Panc1 (cell line): ENCODE results near the gene GALNT18. TPM values are rescaled to one million over a fixed set of nuclear protein-coding genes. Genes with fewer than 3 reads are reported as not detected.

ENCODE experiments used
- ATAC-seq: fragments of 200-7000 bp; cut with Tn5 transposase; 2 replicates; pipeline ENCODE4 v1.9.1; 2020; ENCODE audit warnings: mild to moderate bottlenecking, moderate library complexity
- BruUV-seq: library from RNA; stranded (reverse); fragments of 400-500 nt; replicated peaks from 2 replicates; lab custom pipeline; 2021; lab: Mats Ljungman, UMichigan
- CTCF ChIA-PET: fragments of 300-600 bp; sonication (Branson Sonifier 250); formaldehyde crosslinking; loops from one replicate; lab custom pipeline; 2022; ENCODE audit warnings: antibody characterized with exemption; lab: Charles Lee
- POLR2A ChIA-PET: fragments of 300-600 bp; sonication (Branson Sonifier 250); formaldehyde crosslinking; loops from one replicate; lab custom pipeline; 2022; ENCODE audit warnings: antibody characterized with exemption; lab: Charles Lee
- DNase-seq: peaks from one replicate; pipeline ENCODE4 v3.0.0-alpha.2; 2010; ENCODE audit warnings: low read depth, low spot score
- H3K27ac ChIP-seq: 2 replicates; pipeline ENCODE4 v1.5.1; 2011; ENCODE audit warnings: mild to moderate bottlenecking, low read length, inconsistent platforms
- H3K27me3 ChIP-seq: fragments of 200-500 bp; sonication (Bioruptor generic); 2 replicates; pipeline ENCODE4 v1.6.0; 2014; ENCODE audit warnings: low read length, inconsistent platforms; ENCODE audit not compliant: control insufficient read depth, insufficient read depth
- H3K36me3 ChIP-seq: fragments of 200-500 bp; sonication (Bioruptor generic); 2 replicates; pipeline ENCODE4 v1.5.1; 2014; ENCODE audit warnings: inconsistent platforms, mild to moderate bottlenecking, low read length, moderate library complexity; ENCODE audit not compliant: control insufficient read depth, insufficient read depth
- H3K4me1 ChIP-seq: 2 replicates; pipeline ENCODE4 v1.5.1; 2011; ENCODE audit warnings: inconsistent platforms, mild to moderate bottlenecking, low read length, moderate library complexity; ENCODE audit not compliant: control insufficient read depth, insufficient read depth
- H3K4me3 ChIP-seq, 2 experiments: 2 replicates each; pipeline ENCODE4 v1.5.1; 2011 to 2012; ENCODE audit warnings: low read depth in 2 of 2, low read length in 2 of 2, mild to moderate bottlenecking in 2 of 2, inconsistent platforms in 1 of 2, moderate library complexity in 1 of 2
- H3K9me3 ChIP-seq: fragments of 200-500 bp; sonication (Bioruptor generic); 2 replicates; pipeline ENCODE4 v1.5.1; 2014; ENCODE audit warnings: low read depth, mild to moderate bottlenecking, inconsistent platforms, low read length, moderate library complexity; ENCODE audit not compliant: control insufficient read depth, insufficient read depth
- CTCF ChIP-seq: fragments of 450-650 bp; IDR thresholded peaks from 2 replicates; pipeline ENCODE4 v1.5.1; 2017; ENCODE audit warnings: mild to moderate bottlenecking
- POLR2AphosphoS5 ChIP-seq: IDR thresholded peaks from 2 replicates; pipeline ENCODE4 v1.6.1; 2012; ENCODE audit warnings: mild to moderate bottlenecking, low read depth, low read length, moderate library complexity
- SIN3A ChIP-seq: IDR thresholded peaks from 2 replicates; pipeline ENCODE4 v1.6.1; 2012; ENCODE audit warnings: low read depth, mild to moderate bottlenecking, low read length, moderate library complexity, borderline replicate concordance; ENCODE audit not compliant: insufficient read depth
- TCF7L2 ChIP-seq: IDR thresholded peaks from 2 replicates; pipeline ENCODE4 v1.6.1; 2011; ENCODE audit warnings: mild to moderate bottlenecking, low read depth, low read length, inconsistent platforms
- in situ Hi-C: cut with HindIII; loops from 2 replicates; pipeline ENCODE4 v1.10.0; 2016; ENCODE audit warnings: low sequenced_read_pairs, low pct_unique_long_range_greater_than_20kb
- intact Hi-C: fragments of 100-400 bp; cut with micrococcal nuclease; formaldehyde crosslinking; loops from one replicate; pipeline ENCODE4 v1.10.0; 2022; ENCODE audit not compliant: unreplicated experiment
- total RNA-seq: library from RNA; stranded (reverse); gene quantifications from one replicate; pipeline ENCODE4 v1.2.1, GENCODE V29; 2021; ENCODE audit not compliant: unreplicated experiment
- TF ChIP-seq, protein P1 (sequence below), 2 experiments: IDR thresholded peaks; 2 replicates each; pipeline ENCODE4 v1.6.1; 2011 to 2012; ENCODE audit warnings: low read depth in 2 of 2, control low read depth in 1 of 2, low read length in 1 of 2, mild to moderate bottlenecking in 1 of 2, moderate library complexity in 1 of 2; ENCODE audit not compliant: insufficient read depth in 1 of 2

Gene GALNT18
- total RNA-seq, 1 experiment from 2014 or later: 8.6 TPM

GRCh38 chr11:11537871-11538270, 83.9 kb downstream of the GALNT18 start:
- Histone ChIP-seq H3K36me3 (no peaks in the 10 kb centered on the region), H3K27me3 (no peaks in the 10 kb centered on the region; the same call in 1 of the 2 replicates), H3K9me3 (no peaks in the 10 kb centered on the region), H3K4me3 (no peak overlapping the region), H3K4me1 (no peaks in the 10 kb centered on the region), H3K27ac (no peak overlapping the region)
- BruUV-seq: no TSS peak
- DNase-seq (no peak), ATAC-seq (no peak)
- POLR2A ChIA-PET: no interaction called here
- TF ChIP-seq SIN3A: no peak
- TF ChIP-seq CTCF: no peak
- TF ChIP-seq, protein P1, sequence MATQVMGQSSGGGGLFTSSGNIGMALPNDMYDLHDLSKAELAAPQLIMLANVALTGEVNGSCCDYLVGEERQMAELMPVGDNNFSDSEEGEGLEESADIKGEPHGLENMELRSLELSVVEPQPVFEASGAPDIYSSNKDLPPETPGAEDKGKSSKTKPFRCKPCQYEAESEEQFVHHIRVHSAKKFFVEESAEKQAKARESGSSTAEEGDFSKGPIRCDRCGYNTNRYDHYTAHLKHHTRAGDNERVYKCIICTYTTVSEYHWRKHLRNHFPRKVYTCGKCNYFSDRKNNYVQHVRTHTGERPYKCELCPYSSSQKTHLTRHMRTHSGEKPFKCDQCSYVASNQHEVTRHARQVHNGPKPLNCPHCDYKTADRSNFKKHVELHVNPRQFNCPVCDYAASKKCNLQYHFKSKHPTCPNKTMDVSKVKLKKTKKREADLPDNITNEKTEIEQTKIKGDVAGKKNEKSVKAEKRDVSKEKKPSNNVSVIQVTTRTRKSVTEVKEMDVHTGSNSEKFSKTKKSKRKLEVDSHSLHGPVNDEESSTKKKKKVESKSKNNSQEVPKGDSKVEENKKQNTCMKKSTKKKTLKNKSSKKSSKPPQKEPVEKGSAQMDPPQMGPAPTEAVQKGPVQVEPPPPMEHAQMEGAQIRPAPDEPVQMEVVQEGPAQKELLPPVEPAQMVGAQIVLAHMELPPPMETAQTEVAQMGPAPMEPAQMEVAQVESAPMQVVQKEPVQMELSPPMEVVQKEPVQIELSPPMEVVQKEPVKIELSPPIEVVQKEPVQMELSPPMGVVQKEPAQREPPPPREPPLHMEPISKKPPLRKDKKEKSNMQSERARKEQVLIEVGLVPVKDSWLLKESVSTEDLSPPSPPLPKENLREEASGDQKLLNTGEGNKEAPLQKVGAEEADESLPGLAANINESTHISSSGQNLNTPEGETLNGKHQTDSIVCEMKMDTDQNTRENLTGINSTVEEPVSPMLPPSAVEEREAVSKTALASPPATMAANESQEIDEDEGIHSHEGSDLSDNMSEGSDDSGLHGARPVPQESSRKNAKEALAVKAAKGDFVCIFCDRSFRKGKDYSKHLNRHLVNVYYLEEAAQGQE (IDR thresholded peaks at IDR 0.05; ENCODE audit: insufficient read depth in 1 of 2, low read depth in 2 of 2, low read length in 1 of 2): no peak
- intact Hi-C loops: no loop called here
- CTCF ChIA-PET: no interaction called here
- in situ Hi-C loops: no loop called here

GRCh38 chr11:11537372-11537771, 84.4 kb downstream of the GALNT18 start:
- DNase-seq: no peak
- intact Hi-C loops: no loop called here
- no peak for TF ChIP-seq SIN3A
- TF ChIP-seq, protein P1 (IDR thresholded peaks at IDR 0.05; ENCODE audit: insufficient read depth in 1 of 2, low read depth in 2 of 2, low read length in 1 of 2): no peak
- TF ChIP-seq POLR2AphosphoS5: no peak
- no peak for TF ChIP-seq TCF7L2
- no peak for TF ChIP-seq CTCF
- Histone ChIP-seq H3K4me1 (no peaks in the 10 kb centered on the region), H3K27ac (no peak overlapping the region), H3K4me3 (no peak overlapping the region), H3K27me3 (no peaks in the 10 kb centered on the region; the same call in 1 of the 2 replicates), H3K9me3 (no peaks in the 10 kb centered on the region), H3K36me3 (no peaks in the 10 kb centered on the region)
- BruUV-seq: no TSS peak
- ChIA-PET POLR2A (no interaction called here), CTCF (no interaction called here)
- in situ Hi-C loops: no loop called here
- ATAC-seq: no peak
